ENCODE measurements around the gene RMND1. TPM values are rescaled to one million over a fixed set of nuclear protein-coding genes. Genes with fewer than 3 reads are reported as not detected.

RMND1 gene
- total and polyA plus RNA-seq, 2 of the 13 experiments (the other 11 are each of a cell fraction or from before 2014, with no cell fraction given): 34.0 to 72.5 TPM

DNA sequence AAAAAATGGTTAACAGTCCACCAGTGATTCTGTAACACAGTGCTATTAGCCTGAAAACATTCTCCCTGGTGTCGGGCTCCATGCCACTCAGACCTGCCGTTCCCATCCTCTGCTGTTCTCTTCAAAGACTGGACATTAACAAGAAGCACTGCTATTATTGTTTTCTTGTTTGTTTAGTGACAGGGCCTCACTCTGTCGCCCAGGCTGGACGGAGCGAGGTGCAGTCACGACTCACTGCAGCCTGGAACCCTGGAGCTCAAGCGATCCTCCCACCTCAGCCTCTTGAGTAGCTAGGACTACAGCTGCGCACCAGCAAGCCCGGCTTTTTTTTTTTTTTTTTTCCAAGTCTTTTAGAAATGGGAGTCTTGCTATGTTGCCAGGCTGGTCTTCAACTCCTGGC is 9.6 kb downstream of the RMND1 start (continued):
- TF ChIP-seq, protein P1, sequence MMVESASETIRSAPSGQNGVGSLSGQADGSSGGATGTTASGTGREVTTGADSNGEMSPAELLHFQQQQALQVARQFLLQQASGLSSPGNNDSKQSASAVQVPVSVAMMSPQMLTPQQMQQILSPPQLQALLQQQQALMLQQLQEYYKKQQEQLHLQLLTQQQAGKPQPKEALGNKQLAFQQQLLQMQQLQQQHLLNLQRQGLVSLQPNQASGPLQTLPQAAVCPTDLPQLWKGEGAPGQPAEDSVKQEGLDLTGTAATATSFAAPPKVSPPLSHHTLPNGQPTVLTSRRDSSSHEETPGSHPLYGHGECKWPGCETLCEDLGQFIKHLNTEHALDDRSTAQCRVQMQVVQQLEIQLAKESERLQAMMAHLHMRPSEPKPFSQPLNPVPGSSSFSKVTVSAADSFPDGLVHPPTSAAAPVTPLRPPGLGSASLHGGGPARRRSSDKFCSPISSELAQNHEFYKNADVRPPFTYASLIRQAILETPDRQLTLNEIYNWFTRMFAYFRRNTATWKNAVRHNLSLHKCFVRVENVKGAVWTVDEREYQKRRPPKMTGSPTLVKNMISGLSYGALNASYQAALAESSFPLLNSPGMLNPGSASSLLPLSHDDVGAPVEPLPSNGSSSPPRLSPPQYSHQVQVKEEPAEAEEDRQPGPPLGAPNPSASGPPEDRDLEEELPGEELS (CRISPR knock-in tag; IDR thresholded peaks at IDR 0.05): 0 out of 2 replicates have a peak, but pooled peaks have one; percentile 27
- TF ChIP-seq KMT2B (CRISPR knock-in tag; IDR thresholded peaks at IDR 0.05): no peak
- TF ChIP-seq EP300 (IDR thresholded peaks at IDR 0.05; ENCODE audit: low read depth in 2 of 2, low read length in 2 of 2): no peak
- no peak for TF ChIP-seq EP300 (CRISPR knock-in tag; IDR thresholded peaks at IDR 0.05; ENCODE audit: borderline replicate concordance)
- TF ChIP-seq, protein P2, sequence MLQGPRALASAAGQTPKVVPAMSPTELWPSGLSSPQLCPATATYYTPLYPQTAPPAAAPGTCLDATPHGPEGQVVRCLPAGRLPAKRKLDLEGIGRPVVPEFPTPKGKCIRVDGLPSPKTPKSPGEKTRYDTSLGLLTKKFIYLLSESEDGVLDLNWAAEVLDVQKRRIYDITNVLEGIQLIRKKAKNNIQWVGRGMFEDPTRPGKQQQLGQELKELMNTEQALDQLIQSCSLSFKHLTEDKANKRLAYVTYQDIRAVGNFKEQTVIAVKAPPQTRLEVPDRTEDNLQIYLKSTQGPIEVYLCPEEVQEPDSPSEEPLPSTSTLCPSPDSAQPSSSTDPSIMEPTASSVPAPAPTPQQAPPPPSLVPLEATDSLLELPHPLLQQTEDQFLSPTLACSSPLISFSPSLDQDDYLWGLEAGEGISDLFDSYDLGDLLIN (CRISPR knock-in tag; IDR thresholded peaks at IDR 0.05; ENCODE audit: borderline replicate concordance): no peak
- TF ChIP-seq ZNF615 (CRISPR knock-in tag; IDR thresholded peaks at IDR 0.05; ENCODE audit: borderline replicate concordance): no peak
- TF ChIP-seq FOSL2 (CRISPR knock-in tag; IDR thresholded peaks at IDR 0.05): 0 out of 2 replicates have a peak, but pooled peaks have one; percentile 16
- TF ChIP-seq ZNF253 (CRISPR knock-in tag; IDR thresholded peaks at IDR 0.05; ENCODE audit: borderline replicate concordance): no peak
- TF ChIP-seq KDM3A (CRISPR knock-in tag; IDR thresholded peaks at IDR 0.05; ENCODE audit: low read depth): no peak
- TF ChIP-seq MED1 (CRISPR knock-in tag; IDR thresholded peaks at IDR 0.05): no peak
- no peak for TF ChIP-seq GATAD1 (CRISPR knock-in tag; IDR thresholded peaks at IDR 0.05)
- TF ChIP-seq NCOR1 (IDR thresholded peaks at IDR 0.05; ENCODE audit: borderline replicate concordance, low read length): no peak
- TF ChIP-seq, protein P3, sequence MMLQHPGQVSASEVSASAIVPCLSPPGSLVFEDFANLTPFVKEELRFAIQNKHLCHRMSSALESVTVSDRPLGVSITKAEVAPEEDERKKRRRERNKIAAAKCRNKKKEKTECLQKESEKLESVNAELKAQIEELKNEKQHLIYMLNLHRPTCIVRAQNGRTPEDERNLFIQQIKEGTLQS (CRISPR knock-in tag; IDR thresholded peaks at IDR 0.05): no peak
- TF ChIP-seq AKAP8 (CRISPR knock-in tag; IDR thresholded peaks at IDR 0.05): no peak
- peak; percentile 42; the same call in 1 of the 2 replicates for TF ChIP-seq GATAD2A (CRISPR knock-in tag; IDR thresholded peaks at IDR 0.05)
- no peak for TF ChIP-seq ZNF530 (CRISPR knock-in tag; IDR thresholded peaks at IDR 0.05; ENCODE audit: low read depth)
- TF ChIP-seq SAP130 (CRISPR knock-in tag; IDR thresholded peaks at IDR 0.05; ENCODE audit: low read depth): 0 out of 2 replicates have a peak, but pooled peaks have one; percentile 10
- no peak for TF ChIP-seq HCFC1 (IDR thresholded peaks at IDR 0.05; ENCODE audit: low read depth, low read length)
- no peak for TF ChIP-seq ELF4 (CRISPR knock-in tag; IDR thresholded peaks at IDR 0.05; ENCODE audit: borderline replicate concordance)
- TF ChIP-seq ZNF30 (CRISPR knock-in tag; IDR thresholded peaks at IDR 0.05): no peak
- no peak for TF ChIP-seq ZNF10 (CRISPR knock-in tag; IDR thresholded peaks at IDR 0.05; ENCODE audit: borderline replicate concordance, low read depth)
- no peak for TF ChIP-seq ZSCAN12 (CRISPR knock-in tag; IDR thresholded peaks at IDR 0.05)
- TF ChIP-seq, protein P4, sequence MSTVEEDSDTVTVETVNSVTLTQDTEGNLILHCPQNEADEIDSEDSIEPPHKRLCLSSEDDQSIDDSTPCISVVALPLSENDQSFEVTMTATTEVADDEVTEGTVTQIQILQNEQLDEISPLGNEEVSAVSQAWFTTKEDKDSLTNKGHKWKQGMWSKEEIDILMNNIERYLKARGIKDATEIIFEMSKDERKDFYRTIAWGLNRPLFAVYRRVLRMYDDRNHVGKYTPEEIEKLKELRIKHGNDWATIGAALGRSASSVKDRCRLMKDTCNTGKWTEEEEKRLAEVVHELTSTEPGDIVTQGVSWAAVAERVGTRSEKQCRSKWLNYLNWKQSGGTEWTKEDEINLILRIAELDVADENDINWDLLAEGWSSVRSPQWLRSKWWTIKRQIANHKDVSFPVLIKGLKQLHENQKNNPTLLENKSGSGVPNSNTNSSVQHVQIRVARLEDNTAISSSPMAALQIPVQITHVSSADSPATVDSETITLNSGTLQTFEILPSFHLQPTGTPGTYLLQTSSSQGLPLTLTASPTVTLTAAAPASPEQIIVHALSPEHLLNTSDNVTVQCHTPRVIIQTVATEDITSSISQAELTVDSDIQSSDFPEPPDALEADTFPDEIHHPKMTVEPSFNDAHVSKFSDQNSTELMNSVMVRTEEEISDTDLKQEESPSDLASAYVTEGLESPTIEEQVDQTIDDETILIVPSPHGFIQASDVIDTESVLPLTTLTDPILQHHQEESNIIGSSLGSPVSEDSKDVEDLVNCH (CRISPR knock-in tag; IDR thresholded peaks at IDR 0.05): no peak
- no peak for TF ChIP-seq ZNF720 (CRISPR knock-in tag; IDR thresholded peaks at IDR 0.05)
- peak; percentile 42; the same call in 1 of the 2 replicates for TF ChIP-seq FOXA3 (CRISPR knock-in tag; IDR thresholded peaks at IDR 0.05)
- no peak for TF ChIP-seq PAF1 (CRISPR knock-in tag; IDR thresholded peaks at IDR 0.05)
- TF ChIP-seq, protein P5, sequence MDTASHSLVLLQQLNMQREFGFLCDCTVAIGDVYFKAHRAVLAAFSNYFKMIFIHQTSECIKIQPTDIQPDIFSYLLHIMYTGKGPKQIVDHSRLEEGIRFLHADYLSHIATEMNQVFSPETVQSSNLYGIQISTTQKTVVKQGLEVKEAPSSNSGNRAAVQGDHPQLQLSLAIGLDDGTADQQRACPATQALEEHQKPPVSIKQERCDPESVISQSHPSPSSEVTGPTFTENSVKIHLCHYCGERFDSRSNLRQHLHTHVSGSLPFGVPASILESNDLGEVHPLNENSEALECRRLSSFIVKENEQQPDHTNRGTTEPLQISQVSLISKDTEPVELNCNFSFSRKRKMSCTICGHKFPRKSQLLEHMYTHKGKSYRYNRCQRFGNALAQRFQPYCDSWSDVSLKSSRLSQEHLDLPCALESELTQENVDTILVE (CRISPR knock-in tag; IDR thresholded peaks at IDR 0.05): no peak

All from HepG2 (cell line).